GM12873 (cell line): ENCODE data around the gene MAL.

Experiments used
- CTCF ChIP-seq: IDR thresholded peaks from 2 replicates; pipeline ENCODE4 v1.5.1; 2012; ENCODE audit warnings: low read depth, mild to moderate bottlenecking, moderate library complexity, low read length, control low read depth; ENCODE audit not compliant: insufficient read depth; ENCODE audit errors: missing control alignments

Gene MAL

GRCh38 chr2:95091885-95092555, 66.5 kb downstream of the MAL start:
- no peak for TF ChIP-seq CTCF

- TF ChIP-seq CTCF, result no peak
Observed at GRCh38 chr2:95099910-95100309, 74.4 kb downstream of the MAL start.
